ACC112 (cell line): ENCODE results near the gene BANF2.

Experiments used
- H2AFZ ChIP-seq: fragments of 200-600 bp; sonication (generic); one replicate; pipeline ENCODE4 v1.6.0; 2017; ENCODE audit warnings: antibody characterized with exemption, low read length; ENCODE audit not compliant: unreplicated experiment
- H3K27ac ChIP-seq: fragments of 200-600 bp; sonication (generic); 2 replicates; pipeline ENCODE4 v1.5.1; 2014; ENCODE audit warnings: low read depth, mild to moderate bottlenecking, antibody characterized with exemption, low read length, moderate library complexity
- H3K27me3 ChIP-seq: fragments of 200-600 bp; sonication (generic); 2 replicates; pipeline ENCODE4 v1.6.1; 2014; ENCODE audit warnings: mild to moderate bottlenecking, antibody characterized with exemption, low read length, moderate library complexity, mixed read lengths; ENCODE audit not compliant: insufficient read depth
- H3K36me3 ChIP-seq: fragments of 200-600 bp; sonication (generic); 2 replicates; pipeline ENCODE4 v1.6.1; 2016; ENCODE audit warnings: mild to moderate bottlenecking, antibody characterized with exemption, low read length, moderate library complexity, mixed read lengths; ENCODE audit not compliant: insufficient read depth
- H3K4me1 ChIP-seq: fragments of 200-600 bp; sonication (generic); one replicate; pipeline ENCODE4 v1.6.1; 2016; ENCODE audit warnings: low read length, mixed read lengths; ENCODE audit not compliant: insufficient read depth, unreplicated experiment, control insufficient read depth
- H3K4me3 ChIP-seq: fragments of 200-600 bp; sonication (generic); 2 replicates; pipeline ENCODE4 v1.5.1; 2014; ENCODE audit warnings: mild to moderate bottlenecking, low read depth, low read length
- H3K79me2 ChIP-seq: fragments of 200-600 bp; sonication (generic); one replicate; pipeline ENCODE4 v1.6.0; 2016; ENCODE audit warnings: low read length; ENCODE audit not compliant: control insufficient read depth, unreplicated experiment, insufficient read depth

The BANF2 gene

DNA sequence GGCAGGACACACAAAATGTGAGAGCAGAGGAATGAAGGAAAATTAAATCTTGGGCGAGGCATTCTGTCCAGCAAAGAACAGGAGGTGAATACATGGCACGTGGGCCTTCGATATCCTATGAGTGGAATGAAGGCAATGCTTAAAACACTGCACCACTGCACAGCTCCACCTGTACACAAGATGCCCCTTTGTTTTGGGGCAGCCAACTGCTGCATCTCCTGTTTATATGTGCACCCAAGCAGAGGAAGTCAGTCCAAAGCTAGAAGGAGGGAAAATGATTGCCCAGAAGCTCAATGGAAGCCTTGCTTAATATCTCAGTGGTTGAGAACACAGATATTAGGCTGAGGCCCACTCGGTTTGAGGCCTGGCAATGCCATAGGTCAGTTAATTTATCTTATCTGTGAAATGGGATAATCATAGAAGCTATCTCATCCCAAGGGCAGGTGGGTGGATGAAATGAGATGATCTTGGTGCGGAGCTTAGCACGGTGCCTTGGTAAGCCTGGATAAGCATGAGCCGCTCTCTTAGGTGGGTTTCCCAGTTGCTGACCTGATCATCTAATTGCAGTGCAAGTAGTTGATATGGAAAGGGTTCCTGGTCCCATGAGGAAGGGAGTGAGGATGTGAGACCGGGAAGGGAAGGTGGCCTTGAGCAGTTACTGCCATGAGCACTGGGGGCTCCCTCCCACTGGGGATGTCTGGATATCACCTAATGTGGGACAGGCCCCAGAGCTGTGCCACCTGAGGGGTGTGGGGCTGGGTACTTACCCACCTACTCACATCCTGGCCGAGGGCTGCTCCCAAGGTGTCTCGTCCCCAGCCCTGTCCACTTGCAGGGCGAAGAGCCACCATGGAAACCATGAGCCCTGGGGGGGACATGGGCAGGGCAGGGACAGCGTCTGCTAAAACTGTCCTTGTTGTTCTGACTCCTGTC lies 9.9 kb downstream of the BANF2 start:
- Histone ChIP-seq H3K79me2 (no peaks in the 10 kb centered on the region), H3K4me1 (no peaks in the 10 kb centered on the region), H3K4me3 (no peak overlapping the region), H3K27ac (no peak overlapping the region), H3K27me3 (no peaks in the 10 kb centered on the region), H2AFZ (no peak overlapping the region), H3K36me3 (no peaks in the 10 kb centered on the region)

GRCh38 chr20:17710379-17711266 lies 10.9 kb downstream of the BANF2 start:
- H2AFZ ChIP-seq, result no peak overlapping the region
- H3K27ac ChIP-seq, result no peak overlapping the region
- no peak overlapping the region for H3K4me3 ChIP-seq
- no peaks in the 10 kb centered on the region for H3K4me1 ChIP-seq
- no peaks in the 10 kb centered on the region for H3K36me3 ChIP-seq
- H3K79me2 ChIP-seq, result no peaks in the 10 kb centered on the region
- H3K27me3 ChIP-seq, result no peaks in the 10 kb centered on the region

DNA sequence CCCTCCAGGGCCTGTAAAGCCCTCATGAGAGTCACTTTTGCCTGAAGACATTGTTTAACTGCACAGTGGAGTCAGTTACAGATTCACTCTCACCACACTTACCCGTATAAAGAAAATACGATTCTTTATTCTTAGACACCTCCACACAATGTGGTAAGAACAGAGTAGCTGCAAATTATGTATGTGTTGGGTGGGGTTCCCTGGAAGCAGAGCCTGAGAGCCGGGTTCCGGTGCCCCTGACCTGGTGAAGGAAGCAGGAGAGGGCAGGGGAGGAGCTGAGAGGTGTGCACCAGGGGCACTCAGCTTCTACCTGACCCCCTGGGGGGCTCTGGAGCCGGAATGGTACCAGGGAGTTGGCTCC lies 11.5 kb downstream of the BANF2 start:
- Histone ChIP-seq H3K27me3 (no peaks in the 10 kb centered on the region), H3K4me1 (no peaks in the 10 kb centered on the region), H3K36me3 (no peaks in the 10 kb centered on the region), H3K79me2 (no peaks in the 10 kb centered on the region), H3K4me3 (no peak overlapping the region), H2AFZ (no peak overlapping the region), H3K27ac (no peak overlapping the region)

- Histone ChIP-seq H3K4me1 (no peaks in the 10 kb centered on the region), H3K27ac (no peak overlapping the region), H3K36me3 (no peaks in the 10 kb centered on the region), H3K4me3 (no peak overlapping the region), H3K79me2 (no peaks in the 10 kb centered on the region), H2AFZ (no peak overlapping the region), H3K27me3 (0 out of 2 replicates have a peak, but pooled peaks cover 2% of the 10 kb centered on the region)
These were observed 12.4 kb downstream of the BANF2 start for GRCh38 chr20:17712201-17712600.

DNA sequence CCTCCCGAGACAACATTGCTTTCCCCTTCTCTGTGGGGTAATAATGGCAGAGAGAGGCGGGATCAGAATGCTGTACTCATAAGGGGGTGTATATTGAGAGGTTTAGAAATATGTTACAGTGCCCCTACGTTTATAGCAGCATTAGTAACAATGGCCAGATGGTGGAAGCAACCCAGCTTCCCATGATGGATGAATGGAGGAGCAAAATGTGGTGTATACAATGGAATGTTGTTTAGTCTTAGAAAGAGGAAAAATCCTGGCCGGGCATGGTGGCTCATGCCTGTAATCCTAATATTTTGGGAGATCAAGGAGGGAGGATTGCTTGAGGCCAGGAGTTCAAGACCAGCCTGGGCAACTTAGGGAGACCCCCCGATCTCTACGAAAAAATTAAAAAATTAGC lies 12.9 kb downstream of the BANF2 start:
- no peak overlapping the region for H3K27ac ChIP-seq
- 0 out of 2 replicates have a peak, but pooled peaks cover 5% of the 10 kb centered on the region for H3K27me3 ChIP-seq
- no peak overlapping the region for H3K4me3 ChIP-seq
- no peak overlapping the region for H2AFZ ChIP-seq
- no peaks in the 10 kb centered on the region for H3K79me2 ChIP-seq
- H3K36me3 ChIP-seq, result no peaks in the 10 kb centered on the region
- H3K4me1 ChIP-seq, result no peaks in the 10 kb centered on the region

GRCh38 chr20:17714597-17714996 lies 14.8 kb downstream of the BANF2 start:
- no peak overlapping the region for H3K27ac ChIP-seq
- no peaks in the 10 kb centered on the region for H3K4me1 ChIP-seq
- H3K27me3 ChIP-seq, result 0 out of 2 replicates have a peak, but pooled peaks cover 5% of the 10 kb centered on the region
- no peak overlapping the region for H2AFZ ChIP-seq
- H3K79me2 ChIP-seq, result no peaks in the 10 kb centered on the region
- no peaks in the 10 kb centered on the region for H3K36me3 ChIP-seq
- no peak overlapping the region for H3K4me3 ChIP-seq

DNA sequence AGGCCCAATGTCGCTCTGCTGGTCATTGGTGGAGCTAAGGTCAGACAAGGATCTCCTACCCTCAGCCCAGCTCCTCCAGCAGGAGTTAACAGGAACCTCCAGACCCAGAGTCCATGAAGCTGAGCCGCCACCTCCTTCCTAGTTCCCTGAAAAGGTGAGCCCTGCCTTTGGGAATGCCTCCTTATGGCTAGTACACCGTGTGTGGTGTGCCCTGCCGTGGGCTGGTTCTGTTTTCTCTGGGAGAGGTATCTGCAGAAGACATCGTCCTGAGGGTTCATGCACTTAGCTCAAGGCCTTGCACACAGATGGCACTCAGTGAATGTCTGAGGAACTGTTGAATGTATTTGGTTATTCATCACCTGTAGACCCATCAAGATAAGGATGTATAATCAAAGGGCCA lies 15.3 kb downstream of the BANF2 start:
- Histone ChIP-seq H3K27me3 (0 out of 2 replicates have a peak, but pooled peaks cover 5% of the 10 kb centered on the region), H3K27ac (no peak overlapping the region), H3K4me3 (no peak overlapping the region), H3K36me3 (no peaks in the 10 kb centered on the region), H3K79me2 (no peaks in the 10 kb centered on the region), H3K4me1 (no peaks in the 10 kb centered on the region), H2AFZ (no peak overlapping the region)

DNA sequence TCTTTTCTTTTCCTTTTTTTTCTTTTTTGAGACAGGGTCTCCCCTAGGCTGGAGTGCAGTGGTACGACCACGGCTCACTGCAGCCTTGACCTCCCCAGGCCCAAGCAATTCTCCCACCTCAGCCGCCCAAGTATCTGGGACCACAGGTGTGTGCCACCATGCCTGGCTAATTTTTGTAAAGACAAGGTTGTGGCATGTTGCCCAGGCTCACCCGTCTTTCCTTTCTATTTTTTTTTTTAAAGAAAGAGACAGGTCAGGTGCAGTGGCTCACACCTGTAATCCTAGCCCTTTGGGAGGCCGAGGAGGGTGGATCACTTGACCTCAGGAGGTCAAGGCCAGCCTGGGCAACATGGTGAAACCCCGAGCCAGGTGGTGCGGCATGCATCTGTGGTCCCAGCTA lies 16.6 kb downstream of the BANF2 start:
- Histone ChIP-seq H3K27ac (no peak overlapping the region), H2AFZ (no peak overlapping the region), H3K4me1 (no peaks in the 10 kb centered on the region)

DNA sequence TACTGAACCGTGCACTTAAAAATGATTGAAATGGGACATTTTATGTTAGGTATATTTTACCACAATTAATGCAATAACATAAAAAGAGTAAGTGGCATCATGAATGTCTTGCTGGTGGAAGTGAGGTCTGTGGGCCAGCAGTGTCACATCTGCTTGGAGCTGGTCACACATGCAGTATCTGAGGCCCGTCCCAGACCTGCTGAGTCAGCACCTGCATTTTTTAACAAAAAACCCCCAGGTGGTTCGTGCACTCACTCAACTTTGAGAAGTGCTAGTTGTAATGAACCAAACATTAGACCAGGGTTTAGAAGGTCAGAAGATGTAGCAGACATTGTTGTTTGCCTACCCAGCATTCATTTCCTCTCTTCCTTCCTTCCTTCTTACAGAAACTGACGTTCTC lies 21.0 kb downstream of the BANF2 start:
- H3K27me3 ChIP-seq, result peaks cover 26% of the 10 kb centered on the region
- no peak overlapping the region for H3K27ac ChIP-seq
- no peak overlapping the region for H2AFZ ChIP-seq
- no peaks in the 10 kb centered on the region for H3K4me1 ChIP-seq
- no peak overlapping the region for H3K4me3 ChIP-seq
- no peaks in the 10 kb centered on the region for H3K79me2 ChIP-seq
- no peaks in the 10 kb centered on the region for H3K36me3 ChIP-seq

More for the DNA sequence above, 16.6 kb downstream of the BANF2 start:
- Histone ChIP-seq H3K4me3 (no peak overlapping the region), H3K27me3 (0 out of 2 replicates have a peak, but pooled peaks cover 5% of the 10 kb centered on the region), H3K79me2 (no peaks in the 10 kb centered on the region), H3K36me3 (no peaks in the 10 kb centered on the region)

- Histone ChIP-seq H3K27me3 (peaks cover 26% of the 10 kb centered on the region), H3K4me3 (no peak overlapping the region), H3K4me1 (no peaks in the 10 kb centered on the region), H3K79me2 (no peaks in the 10 kb centered on the region), H2AFZ (no peak overlapping the region), H3K36me3 (no peaks in the 10 kb centered on the region), H3K27ac (no peak overlapping the region)
These were observed 22.2 kb downstream of the BANF2 start for GRCh38 chr20:17721802-17722486.
